HG03442 (cell line): ENCODE measurements around the gene DHCR7.

Experiments used
- ATAC-seq: cut with Tn5 transposase; IDR thresholded peaks from one replicate; pipeline ENCODE4 v1.9.1; 2021; ENCODE audit warnings: mild to moderate bottlenecking, moderate library complexity; ENCODE audit not compliant: unreplicated experiment

Gene DHCR7

GRCh38 chr11:71387784-71388636 is 60.2 kb downstream of the DHCR7 start:
- no peak for ATAC-seq

- ATAC-seq, result no peak
Measured at GRCh38 chr11:71387200-71387599, 61.0 kb downstream of the DHCR7 start.

DNA sequence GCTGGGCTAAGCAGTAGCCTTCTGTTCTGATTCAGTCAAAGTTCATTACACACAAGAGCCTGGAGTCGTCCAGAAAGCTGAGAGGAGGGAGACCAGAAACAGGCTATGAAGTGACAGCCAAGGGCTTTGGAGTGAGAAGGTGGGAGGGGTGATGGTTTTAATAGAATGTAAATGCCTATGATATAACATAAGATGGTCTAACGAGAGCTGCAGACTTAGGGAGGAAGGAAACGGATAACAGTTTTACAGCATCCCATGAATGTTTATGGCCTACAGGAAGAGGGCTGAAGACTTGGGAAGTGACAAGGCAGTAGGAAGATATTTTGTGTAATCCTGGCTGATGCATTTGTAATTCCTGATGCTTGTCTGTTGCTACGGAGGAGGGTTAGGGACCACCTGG is 62.0 kb downstream of the DHCR7 start:
- ATAC-seq, result no peak

GRCh38 chr11:71385091-71385490 is 63.1 kb downstream of the DHCR7 start:
- ATAC-seq, result no peak

GRCh38 chr11:71384561-71384960 is 63.6 kb downstream of the DHCR7 start:
- no peak for ATAC-seq
